OCI-LY1 (cell line): ENCODE data around the gene S100A7.

Experiments used
- CTCF ChIP-seq: fragments of 200-600 bp; sonication (generic), shearing (Covaris generic); IDR thresholded peaks from 2 replicates; pipeline ENCODE4 v1.5.1; 2017; ENCODE audit warnings: mild to moderate bottlenecking, antibody characterized with exemption, low read length, moderate library complexity, mixed read lengths
- EZH2 ChIP-seq: fragments of 200-600 bp; sonication (generic), shearing (Covaris generic); IDR thresholded peaks from 2 replicates; pipeline ENCODE4 v1.8.0; 2017; ENCODE audit warnings: borderline replicate concordance, mixed run types, mild to moderate bottlenecking, antibody characterized with exemption, low read length, moderate library complexity, mixed read lengths

DNA sequence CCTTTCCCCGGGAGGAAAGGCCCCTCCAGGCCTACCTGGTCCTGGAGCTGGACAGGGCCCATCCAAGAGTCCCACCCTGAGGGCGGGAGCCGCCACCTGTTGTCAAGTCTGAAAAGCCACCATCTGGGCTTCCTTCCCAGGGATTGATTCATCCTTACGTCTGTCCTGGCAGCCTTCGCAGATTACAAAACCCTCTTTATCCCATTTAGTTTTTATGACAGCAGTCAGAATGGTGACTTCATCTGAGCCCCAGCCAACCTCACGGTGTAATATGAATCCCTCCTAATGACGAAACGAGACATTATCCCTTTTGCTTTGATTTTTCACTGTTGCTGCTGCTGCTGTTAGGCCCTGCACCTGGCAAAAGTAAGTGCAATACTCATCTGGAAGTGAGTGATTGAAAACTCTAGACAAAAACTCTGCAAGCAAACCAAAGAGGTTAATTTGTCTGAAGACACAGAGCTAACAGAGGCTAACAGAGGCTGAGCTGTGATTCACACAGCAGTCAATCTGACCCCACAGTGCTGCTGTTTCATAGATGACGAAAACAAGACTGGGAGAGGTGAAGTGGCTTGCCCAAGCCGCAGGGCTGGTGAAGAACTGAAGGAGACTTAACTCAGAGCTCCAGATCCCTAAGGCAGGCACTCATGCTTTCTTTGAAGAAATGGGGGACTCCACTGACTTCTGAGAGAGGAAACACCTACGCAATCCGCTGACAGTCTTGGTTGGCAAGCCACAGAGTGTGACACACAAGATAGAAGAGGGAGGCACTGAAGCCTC is 30.0 kb upstream of the S100A7 start:
- TF ChIP-seq EZH2 (no peak), CTCF (no peak)
